ENCODE data around the gene APOC3.

The APOC3 gene

GRCh38 chr11:116852261-116853031 is 22.7 kb downstream of the APOC3 start:
- DNase-seq, result no peak

GRCh38 chr11:116853461-116854073 is 23.9 kb downstream of the APOC3 start:
- no peak for DNase-seq

- no peak for DNase-seq
These were observed 25.7 kb downstream of the APOC3 start for GRCh38 chr11:116855413-116855812.

GRCh38 chr11:116856423-116856822 is 26.7 kb downstream of the APOC3 start:
- DNase-seq, result no peak

- DNase-seq, result no peak
These were observed 27.6 kb downstream of the APOC3 start for GRCh38 chr11:116857316-116857715.

GRCh38 chr11:116857936-116858335 is 28.2 kb downstream of the APOC3 start:
- DNase-seq, result no peak

GRCh38 chr11:116859175-116859574 is 29.5 kb downstream of the APOC3 start:
- no peak for DNase-seq

- DNase-seq, result no peak
These were observed 30.6 kb downstream of the APOC3 start for GRCh38 chr11:116860303-116860702.

- DNase-seq, result no peak
These were observed 31.8 kb downstream of the APOC3 start for GRCh38 chr11:116861539-116861938.

GRCh38 chr11:116862185-116862584 is 32.5 kb downstream of the APOC3 start:
- DNase-seq, result no peak

- no peak for DNase-seq
These were observed 33.2 kb downstream of the APOC3 start for GRCh38 chr11:116862951-116863350.

- no peak for DNase-seq
These were observed 34.8 kb downstream of the APOC3 start for GRCh38 chr11:116864531-116864930.

GRCh38 chr11:116865696-116866095 is 36.0 kb downstream of the APOC3 start:
- DNase-seq, result no peak

GRCh38 chr11:116866804-116867455 is 37.2 kb downstream of the APOC3 start:
- DNase-seq, result no peak

- no peak for DNase-seq
These were observed 37.9 kb downstream of the APOC3 start for GRCh38 chr11:116867619-116868018.

- DNase-seq, result no peak
These were observed 38.4 kb downstream of the APOC3 start for GRCh38 chr11:116868066-116868465.

- no peak for DNase-seq
These were observed 39.9 kb downstream of the APOC3 start for GRCh38 chr11:116869610-116870009.

GRCh38 chr11:116870054-116870453 is 40.3 kb downstream of the APOC3 start:
- DNase-seq, result no peak

GRCh38 chr11:116871248-116871647 is 41.5 kb downstream of the APOC3 start:
- no peak for DNase-seq

- no peak for DNase-seq
These were observed 43.7 kb downstream of the APOC3 start for GRCh38 chr11:116873381-116873780.

- no peak for DNase-seq
These were observed 44.5 kb downstream of the APOC3 start for GRCh38 chr11:116874251-116874650.

GRCh38 chr11:116875194-116875593 is 45.5 kb downstream of the APOC3 start:
- no peak for DNase-seq

- DNase-seq, result no peak
These were observed 46.9 kb downstream of the APOC3 start for GRCh38 chr11:116876656-116877055.
